ENCODE results near the gene TRPV2. TPM values are rescaled to one million over a fixed set of nuclear protein-coding genes. Genes with fewer than 3 reads are reported as not detected.

Gene TRPV2
- total and polyA plus RNA-seq, 4 donors = 2.9 to 9.3 (median 4.6) TPM

DNA sequence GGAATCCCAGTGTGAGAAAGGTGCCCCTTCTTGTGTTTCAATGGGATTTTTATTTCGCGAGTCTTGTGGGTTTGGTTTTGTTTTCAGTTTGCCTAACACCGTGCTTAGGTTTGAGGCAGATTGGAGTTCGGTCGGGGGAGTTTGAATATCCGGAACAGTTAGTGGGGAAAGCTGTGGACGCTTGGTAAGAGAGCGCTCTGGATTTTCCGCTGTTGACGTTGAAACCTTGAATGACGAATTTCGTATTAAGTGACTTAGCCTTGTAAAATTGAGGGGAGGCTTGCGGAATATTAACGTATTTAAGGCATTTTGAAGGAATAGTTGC, 33.9 kb upstream of the TRPV2 start:
- DNase-seq (ENCODE audit: low spot score) = no peak

GRCh38 chr17:16383216-16383615, 32.2 kb upstream of the TRPV2 start:
- Histone ChIP-seq H3K27me3 (ENCODE audit: control insufficient read depth in 4 of 4, insufficient read depth in 4 of 4, low read length in 3 of 4) (no peaks in the 10 kb centered on the region), H3K36me3 (ENCODE audit: control insufficient read depth in 4 of 4, insufficient read depth in 3 of 4, low read depth in 1 of 4, low read length in 3 of 4) (peaks cover 0 to 13% (median 3%) of the 10 kb centered on the region in 4 donors), H3K4me1 (ENCODE audit: control insufficient read depth in 4 of 4, insufficient read depth in 4 of 4, low read length in 3 of 4) (peaks cover 0 to 27% (median 16%) of the 10 kb centered on the region in 4 donors), H3K9ac (ENCODE audit: low read depth in 1 of 2, low read length in 2 of 2) (peak overlapping the region; percentile 2 to 81), H3K4me3 (ENCODE audit: low read depth in 1 of 3, low read length in 3 of 3) (peak overlapping the region in 1 of 3 donors; percentile 24), H3K9me3 (ENCODE audit: control insufficient read depth in 4 of 4, low read length in 3 of 4) (no peaks in the 10 kb centered on the region), H3K27ac (ENCODE audit: low read depth in 1 of 2, low read length in 2 of 2) (peak overlapping the region; percentile 96 to 98)
- 70% methylated on average over 4 of the region's 4 CpGs for WGBS
- DNase-seq (ENCODE audit: low spot score) = no peak
- TF ChIP-seq RAD21 (IDR thresholded peaks at IDR 0.05) (no peak), TAF1 (conservative IDR thresholded peaks at IDR 0.05) (no peak), HNF4G (IDR thresholded peaks at IDR 0.05) (no peak), HNF4A (conservative IDR thresholded peaks at IDR 0.05) (no peak)
- TF ChIP-seq, protein P1, sequence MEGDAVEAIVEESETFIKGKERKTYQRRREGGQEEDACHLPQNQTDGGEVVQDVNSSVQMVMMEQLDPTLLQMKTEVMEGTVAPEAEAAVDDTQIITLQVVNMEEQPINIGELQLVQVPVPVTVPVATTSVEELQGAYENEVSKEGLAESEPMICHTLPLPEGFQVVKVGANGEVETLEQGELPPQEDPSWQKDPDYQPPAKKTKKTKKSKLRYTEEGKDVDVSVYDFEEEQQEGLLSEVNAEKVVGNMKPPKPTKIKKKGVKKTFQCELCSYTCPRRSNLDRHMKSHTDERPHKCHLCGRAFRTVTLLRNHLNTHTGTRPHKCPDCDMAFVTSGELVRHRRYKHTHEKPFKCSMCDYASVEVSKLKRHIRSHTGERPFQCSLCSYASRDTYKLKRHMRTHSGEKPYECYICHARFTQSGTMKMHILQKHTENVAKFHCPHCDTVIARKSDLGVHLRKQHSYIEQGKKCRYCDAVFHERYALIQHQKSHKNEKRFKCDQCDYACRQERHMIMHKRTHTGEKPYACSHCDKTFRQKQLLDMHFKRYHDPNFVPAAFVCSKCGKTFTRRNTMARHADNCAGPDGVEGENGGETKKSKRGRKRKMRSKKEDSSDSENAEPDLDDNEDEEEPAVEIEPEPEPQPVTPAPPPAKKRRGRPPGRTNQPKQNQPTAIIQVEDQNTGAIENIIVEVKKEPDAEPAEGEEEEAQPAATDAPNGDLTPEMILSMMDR (IDR thresholded peaks at IDR 0.05; ENCODE audit: low read depth, low read length, missing input control) = no peak

More for the DNA sequence above, 33.9 kb upstream of the TRPV2 start:
- Histone ChIP-seq H3K9me3 (ENCODE audit: control insufficient read depth in 4 of 4, low read length in 3 of 4) (no peaks in the 10 kb centered on the region), H3K36me3 (ENCODE audit: control insufficient read depth in 4 of 4, insufficient read depth in 3 of 4, low read depth in 1 of 4, low read length in 3 of 4) (peaks cover 0 to 13% (median 3%) of the 10 kb centered on the region in 4 donors), H3K4me3 (ENCODE audit: low read depth in 1 of 3, low read length in 3 of 3) (peak overlapping the region; percentile 63 to 96 (median 76)), H3K27ac (ENCODE audit: low read depth in 1 of 2, low read length in 2 of 2) (peak overlapping the region; percentile 96 to 98), H3K9ac (ENCODE audit: low read depth in 1 of 2, low read length in 2 of 2) (peak overlapping the region; percentile 86 to 99), H3K27me3 (ENCODE audit: control insufficient read depth in 4 of 4, insufficient read depth in 4 of 4, low read length in 3 of 4) (no peaks in the 10 kb centered on the region), H3K4me1 (ENCODE audit: control insufficient read depth in 4 of 4, insufficient read depth in 4 of 4, low read length in 3 of 4) (peaks cover 0 to 25% (median 13%) of the 10 kb centered on the region in 4 donors)
- under 1% methylated on average over 14 of the region's 14 CpGs for WGBS
- TF ChIP-seq, protein P1 (IDR thresholded peaks at IDR 0.05; ENCODE audit: low read depth, low read length, missing input control) = no peak
- TF ChIP-seq, protein P2, sequence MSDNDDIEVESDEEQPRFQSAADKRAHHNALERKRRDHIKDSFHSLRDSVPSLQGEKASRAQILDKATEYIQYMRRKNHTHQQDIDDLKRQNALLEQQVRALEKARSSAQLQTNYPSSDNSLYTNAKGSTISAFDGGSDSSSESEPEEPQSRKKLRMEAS (IDR thresholded peaks at IDR 0.05) = no peak
- TF ChIP-seq RXRA (IDR thresholded peaks at IDR 0.05) = no peak
- no peak for TF ChIP-seq TAF1 (conservative IDR thresholded peaks at IDR 0.05)

GRCh38 chr17:16383772-16384287, 31.5 kb upstream of the TRPV2 start:
- no peak for TF ChIP-seq RAD21 (IDR thresholded peaks at IDR 0.05)
- TF ChIP-seq HNF4G (IDR thresholded peaks at IDR 0.05) = no peak
- no peak for TF ChIP-seq RXRA (IDR thresholded peaks at IDR 0.05)
- no peak for TF ChIP-seq SP1 (IDR thresholded peaks at IDR 0.05)
- TF ChIP-seq, protein P2 (IDR thresholded peaks at IDR 0.05) = no peak
- TF ChIP-seq, protein P3, sequence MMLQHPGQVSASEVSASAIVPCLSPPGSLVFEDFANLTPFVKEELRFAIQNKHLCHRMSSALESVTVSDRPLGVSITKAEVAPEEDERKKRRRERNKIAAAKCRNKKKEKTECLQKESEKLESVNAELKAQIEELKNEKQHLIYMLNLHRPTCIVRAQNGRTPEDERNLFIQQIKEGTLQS (IDR thresholded peaks at IDR 0.05) = no peak
- TF ChIP-seq ZBTB33 (IDR thresholded peaks at IDR 0.05) = no peak
- TF ChIP-seq, protein P1 (IDR thresholded peaks at IDR 0.05; ENCODE audit: low read depth, low read length, missing input control) = no peak
- TF ChIP-seq TAF1 (conservative IDR thresholded peaks at IDR 0.05) = no peak
- no peak for TF ChIP-seq YY1 (IDR thresholded peaks at IDR 0.05)
- no peak for TF ChIP-seq NR2F2 (IDR thresholded peaks at IDR 0.05)
- no peak for TF ChIP-seq JUND (IDR thresholded peaks at IDR 0.05)
- no peak for TF ChIP-seq EGR1 (IDR thresholded peaks at IDR 0.05; ENCODE audit: low read depth in 2 of 2)
- no peak for TF ChIP-seq FOXA2 (IDR thresholded peaks at IDR 0.05)
- no peak for TF ChIP-seq GABPA (IDR thresholded peaks at IDR 0.05 in 1 of 2, conservative IDR thresholded peaks at IDR 0.05 in 1 of 2)
- TF ChIP-seq FOXA1 (IDR thresholded peaks at IDR 0.05) = no peak
- no peak for TF ChIP-seq HNF4A (conservative IDR thresholded peaks at IDR 0.05)
- Histone ChIP-seq H3K4me3 (ENCODE audit: low read depth in 1 of 3, low read length in 3 of 3) (no peak overlapping the region), H3K36me3 (ENCODE audit: control insufficient read depth in 4 of 4, insufficient read depth in 3 of 4, low read depth in 1 of 4, low read length in 3 of 4) (peaks cover 0 to 13% (median 3%) of the 10 kb centered on the region in 4 donors), H3K27ac (ENCODE audit: low read depth in 1 of 2, low read length in 2 of 2) (peak overlapping the region; percentile 96 to 98), H3K9me3 (ENCODE audit: control insufficient read depth in 4 of 4, low read length in 3 of 4) (no peaks in the 10 kb centered on the region), H3K9ac (ENCODE audit: low read depth in 1 of 2, low read length in 2 of 2) (peak overlapping the region in 1 of 2 donors; percentile 81), H3K27me3 (ENCODE audit: control insufficient read depth in 4 of 4, insufficient read depth in 4 of 4, low read length in 3 of 4) (no peaks in the 10 kb centered on the region), H3K4me1 (ENCODE audit: control insufficient read depth in 4 of 4, insufficient read depth in 4 of 4, low read length in 3 of 4) (peaks cover 0 to 21% (median 15%) of the 10 kb centered on the region in 4 donors)
- DNase-seq (ENCODE audit: low spot score) = no peak
- 87% methylated on average over 5 of the region's 5 CpGs for whole genome bisulfite sequencing
